ENCODE data around the gene GALNT9. TPM values are rescaled to one million over a fixed set of nuclear protein-coding genes. Genes with fewer than 3 reads are reported as not detected.

Gene GALNT9
- total RNA-seq, 4 donors from 2014 or later, result 0.17 to 0.58 (median 0.46) TPM

DNA sequence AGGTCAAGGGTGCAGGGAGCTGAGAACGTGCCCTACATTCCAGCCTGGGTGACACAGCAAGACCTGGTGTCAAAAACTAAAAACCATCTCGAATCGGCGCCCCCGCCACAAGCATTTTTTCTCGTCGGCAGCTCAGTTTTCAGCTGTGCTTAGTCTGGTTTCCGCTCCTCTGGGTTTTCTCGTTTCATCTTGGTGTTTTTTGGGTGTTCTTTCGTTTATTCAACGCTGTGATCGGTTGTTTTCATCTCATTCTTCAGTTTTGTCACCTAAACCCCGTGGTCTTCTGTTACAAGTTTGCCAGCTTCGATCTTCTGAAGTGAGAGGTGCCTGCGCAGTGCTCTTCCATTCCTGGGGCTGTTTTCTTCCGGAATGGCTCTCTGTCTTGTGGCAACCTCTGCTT lies 143.7 kb downstream of the GALNT9 start:
- DNase-seq (ENCODE audit: extremely low spot score), result no peak
- Histone ChIP-seq H3K27me3 (peaks cover 0 to 22% (median 0%) of the 10 kb centered on the region in 4 donors), H3K4me1 (peaks cover 7 to 21% (median 18%) of the 10 kb centered on the region in 4 donors), H3K9me3 (peaks cover 0 to 60% (median 22%) of the 10 kb centered on the region in 4 donors), H3K4me3 (peak overlapping the region in 1 of 4 donors; percentile 5), H3K36me3 (no peaks in the 10 kb centered on the region), H3K27ac (replicated peaks in 1 of 4) (no peak overlapping the region)
- WGBS, result 77% methylated on average over 16 of the region's 16 CpGs
- intact Hi-C loops (cut with DNase I), result no loop called here
- TF ChIP-seq POLR2AphosphoS5 (IDR thresholded peaks at IDR 0.05), result no peak
- no peak for TF ChIP-seq EP300 (IDR thresholded peaks at IDR 0.05)
- TF ChIP-seq POLR2A (IDR thresholded peaks at IDR 0.05; ENCODE audit: low read depth), result no peak
- TF ChIP-seq CTCF (IDR thresholded peaks at IDR 0.05), result no peak

- no peak overlapping the region for H3K4me3 ChIP-seq
- no peak for DNase-seq (ENCODE audit: extremely low spot score)
- peaks cover 0 to 53% (median 22%) of the 10 kb centered on the region in 4 donors for H3K9me3 ChIP-seq
- no peaks in the 10 kb centered on the region for H3K4me1 ChIP-seq
- peaks cover 0 to 48% (median 0%) of the 10 kb centered on the region in 4 donors for H3K27me3 ChIP-seq
- intact Hi-C loops (cut with DNase I), result no loop called here
- TF ChIP-seq EP300 (IDR thresholded peaks at IDR 0.05) (no peak), POLR2AphosphoS5 (IDR thresholded peaks at IDR 0.05) (no peak), POLR2A (IDR thresholded peaks at IDR 0.05; ENCODE audit: low read depth) (no peak), CTCF (IDR thresholded peaks at IDR 0.05) (no peak)
- H3K27ac ChIP-seq (replicated peaks in 1 of 4), result no peak overlapping the region
- 76% methylated on average over 10 of the region's 10 CpGs for WGBS
- H3K36me3 ChIP-seq, result no peaks in the 10 kb centered on the region
These were observed 146.6 kb downstream of the GALNT9 start for GRCh38 chr12:132182711-132183365.

DNA sequence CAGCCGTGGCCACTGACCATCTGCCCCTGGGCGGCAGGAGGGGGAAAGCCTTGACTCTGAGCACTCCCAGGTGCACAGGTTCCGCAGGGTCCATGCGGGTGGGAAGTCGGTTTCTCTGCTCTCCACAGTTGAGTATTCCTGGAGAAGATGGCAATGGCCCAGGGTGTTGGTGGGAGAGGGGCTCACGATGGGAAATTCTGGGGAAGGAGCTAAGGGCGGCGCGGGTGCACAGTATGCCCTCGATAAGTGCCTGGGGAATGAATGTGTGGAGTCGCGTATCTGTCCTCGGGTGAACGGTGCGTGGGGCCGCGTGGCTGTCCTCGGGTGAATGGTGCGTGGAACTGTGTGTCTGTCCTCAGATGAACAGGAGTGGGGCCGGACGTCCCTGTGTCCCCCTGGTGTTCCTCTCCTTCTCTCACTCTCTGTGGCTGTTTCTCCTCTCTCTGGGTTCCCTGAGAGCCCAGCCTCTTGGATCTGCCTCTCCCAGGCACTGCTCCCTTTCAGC lies 147.1 kb downstream of the GALNT9 start:
- no peaks in the 10 kb centered on the region for H3K36me3 ChIP-seq
- no peak overlapping the region for H3K27ac ChIP-seq (replicated peaks in 1 of 4)
- 91% methylated on average over 15 of the region's 21 CpGs for WGBS
- peaks cover 0 to 50% (median under 1%) of the 10 kb centered on the region in 4 donors for H3K27me3 ChIP-seq
- intact Hi-C loops (cut with DNase I), result no loop called here
- no peak for DNase-seq (ENCODE audit: extremely low spot score)
- TF ChIP-seq CTCF (IDR thresholded peaks at IDR 0.05), result no peak
- TF ChIP-seq POLR2AphosphoS5 (IDR thresholded peaks at IDR 0.05), result no peak
- no peak for TF ChIP-seq POLR2A (IDR thresholded peaks at IDR 0.05; ENCODE audit: low read depth)
- TF ChIP-seq EP300 (IDR thresholded peaks at IDR 0.05), result no peak
- no peak overlapping the region for H3K4me3 ChIP-seq
- H3K9me3 ChIP-seq, result peaks cover 0 to 48% (median 20%) of the 10 kb centered on the region in 4 donors
- H3K4me1 ChIP-seq, result no peaks in the 10 kb centered on the region

- TF ChIP-seq EP300 (IDR thresholded peaks at IDR 0.05) (no peak), CTCF (IDR thresholded peaks at IDR 0.05) (no peak), POLR2A (IDR thresholded peaks at IDR 0.05; ENCODE audit: low read depth) (no peak), POLR2AphosphoS5 (IDR thresholded peaks at IDR 0.05) (no peak)
- Histone ChIP-seq H3K9me3 (peaks cover 0 to 42% (median 17%) of the 10 kb centered on the region in 4 donors), H3K36me3 (no peaks in the 10 kb centered on the region), H3K4me1 (no peaks in the 10 kb centered on the region), H3K27ac (replicated peaks in 1 of 4) (no peak overlapping the region), H3K4me3 (no peak overlapping the region), H3K27me3 (peaks cover 0 to 55% (median 4%) of the 10 kb centered on the region in 4 donors)
- WGBS, result 82% methylated on average over 27 of the region's 33 CpGs
- DNase-seq (ENCODE audit: extremely low spot score), result no peak
- intact Hi-C loops (cut with DNase I), result no loop called here
These were observed 147.7 kb downstream of the GALNT9 start for GRCh38 chr12:132181570-132182200.
